K562 (cell line): ENCODE measurements around the gene SLC35D2. TPM values are rescaled to one million over a fixed set of nuclear protein-coding genes. Genes with fewer than 3 reads are reported as not detected.
"Not testable (repeated sequence)": the region's sequence is repeated elsewhere in the genome, so short reads cannot be mapped to it uniquely, and the experiment has no call there.

Source experiments
- ATAC-seq: fragments of 200-7000 bp; cut with Tn5 transposase; 3 replicates; pipeline ENCODE4 v1.9.1; 2020; ENCODE audit warnings: moderate library complexity
- BruUV-seq: library from RNA; stranded (reverse); fragments of 400-500 nt; replicated peaks from 2 replicates; lab custom pipeline; 2021; lab: Mats Ljungman, UMichigan
- CTCF ChIA-PET: fragments of 300-600 bp; formaldehyde crosslinking; extraction: SDS; loops from one replicate; lab custom pipeline; 2021; ENCODE audit warnings: low intra/inter-chr PET ratio; lab: Yijun Ruan, JAX
- POLR2A ChIA-PET: fragments of 300-600, 350-650 bp; sonication (Branson Sonifier 250); formaldehyde crosslinking; extraction: SDS; loops from one replicate; lab custom pipeline; 2021; ENCODE audit warnings: antibody characterized with exemption, inconsistent platforms; lab: Yijun Ruan, JAX
- DNase-seq, 4 experiments: peaks; one replicate each; pipeline versions ENCODE4 v3.0.0 to v3.0.0-alpha.2; 2011 to 2018; ENCODE audit warnings: low spot score in 3 of 4, mixed read lengths in 3 of 4; ENCODE audit errors: extremely low read depth in 1 of 4
- FAIRE-seq: peaks from 2 replicates; lab custom pipeline; 2011; peaks lifted over from hg19 to GRCh38; lab: Jason Lieb, UNC
- H2AFZ ChIP-seq: 2 replicates; pipeline ENCODE4 v1.6.0; 2011; ENCODE audit warnings: low read depth, low read length, control low read depth, inconsistent platforms
- H3K27ac ChIP-seq: fragments of 200-600 bp; 3 replicates; pipeline ENCODE4 v1.8.0; 2011; ENCODE audit warnings: low read depth, mild to moderate bottlenecking, control low read depth, inconsistent platforms, low read length, moderate library complexity, mixed read lengths; ENCODE audit errors: extremely low read depth
- H3K27me3 ChIP-seq, 2 experiments: fragments of 300-600 bp in 1 of 2; 2 replicates in 1 of 2; 3 replicates in 1 of 2; pipeline versions ENCODE4 v1.6.0 to v1.8.0; 2011; ENCODE audit warnings: inconsistent platforms in 2 of 2, low read length in 2 of 2, mild to moderate bottlenecking in 1 of 2, mixed read lengths in 1 of 2, moderate library complexity in 1 of 2; ENCODE audit not compliant: control insufficient read depth in 2 of 2, insufficient read depth in 2 of 2
- H3K36me3 ChIP-seq: fragments of 300-600 bp; 3 replicates; pipeline ENCODE4 v1.8.0; 2011; ENCODE audit warnings: mild to moderate bottlenecking, low read length, inconsistent platforms; ENCODE audit not compliant: control insufficient read depth, insufficient read depth
- H3K4me1 ChIP-seq, 2 experiments: fragments of 200-600 bp in 1 of 2; replicated peaks in 1 of 2; 2 replicates in 1 of 2; 3 replicates in 1 of 2; pipeline versions ENCODE4 v1.5.1 to v1.8.0; 2011; ENCODE audit warnings: inconsistent platforms in 2 of 2, low read length in 2 of 2, mild to moderate bottlenecking in 1 of 2, mixed read lengths in 1 of 2, moderate library complexity in 1 of 2; ENCODE audit not compliant: control insufficient read depth in 2 of 2, insufficient read depth in 2 of 2
- H3K4me2 ChIP-seq: 2 replicates; pipeline ENCODE4 v1.6.1; 2011; ENCODE audit warnings: low read length, control low read depth, inconsistent platforms, mixed read lengths; ENCODE audit not compliant: insufficient read depth
- H3K4me3 ChIP-seq: fragments of 200-600 bp; sonication (generic), shearing (Covaris generic); 2 replicates; pipeline ENCODE4 v1.5.1; 2016; ENCODE audit warnings: control low read depth, inconsistent platforms
- H3K79me2 ChIP-seq: fragments of 200-600 bp; 3 replicates; pipeline ENCODE4 v1.8.0; 2011; ENCODE audit warnings: low read length, inconsistent platforms; ENCODE audit not compliant: control insufficient read depth, insufficient read depth
- H3K9ac ChIP-seq, 2 experiments: 2 replicates each; pipeline versions ENCODE4 v1.6.0 to v1.6.1; 2011; ENCODE audit warnings: low read depth in 2 of 2, low read length in 2 of 2, control low read depth in 1 of 2, inconsistent platforms in 1 of 2, mild to moderate bottlenecking in 1 of 2, mixed read lengths in 1 of 2; ENCODE audit not compliant: insufficient read depth in 1 of 2
- H3K9me1 ChIP-seq: one replicate; pipeline ENCODE4 v1.6.0; 2011; ENCODE audit warnings: inconsistent platforms, mild to moderate bottlenecking, low read length, moderate library complexity; ENCODE audit not compliant: control insufficient read depth, insufficient read depth
- H3K9me3 ChIP-seq: replicated peaks from 2 replicates; pipeline ENCODE4 v1.5.1; 2011; ENCODE audit warnings: low read depth, low read length, inconsistent platforms; ENCODE audit not compliant: control insufficient read depth, insufficient read depth
- H4K20me1 ChIP-seq: replicated peaks from 2 replicates; pipeline ENCODE4 v1.6.1; 2011; ENCODE audit warnings: low read length, inconsistent platforms, mixed read lengths; ENCODE audit not compliant: control insufficient read depth, insufficient read depth
- ID3 ChIP-seq, 2 experiments: fragments of 250-450 bp in 1 of 2; fragments of 450-650 bp in 1 of 2; sonication (Bioruptor Pico) in 1 of 2; IDR thresholded peaks; 2 replicates each; pipeline versions ENCODE4 v1.6.1 to v1.8.0; 2016 to 2021; ENCODE audit warnings: mild to moderate bottlenecking in 2 of 2, moderate library complexity in 2 of 2, missing compliant biosample characterization in 1 of 2, missing genetic modification characterization in 1 of 2
- PRMT5 ChIP-seq: sonication (generic); formaldehyde crosslinking; IDR thresholded peaks from 2 replicates; pipeline ENCODE4 v1.5.0; 2020; ENCODE audit warnings: missing genetic modification reagents
- PTTG1 ChIP-seq: fragments of 450-650 bp; IDR thresholded peaks from 2 replicates; pipeline ENCODE4 v1.6.1; 2016; ENCODE audit warnings: low read depth, mild to moderate bottlenecking, missing genetic modification characterization, missing compliant biosample characterization
- PYGO2 ChIP-seq: fragments of 450-650 bp; IDR thresholded peaks from 2 replicates; pipeline ENCODE4 v1.6.1; 2016; ENCODE audit warnings: mild to moderate bottlenecking, missing genetic modification characterization, moderate library complexity, missing compliant biosample characterization
- RUNX1 ChIP-seq: sonication (generic); IDR thresholded peaks from 2 replicates; pipeline ENCODE4 v1.6.1; 2016; ENCODE audit warnings: antibody characterized with exemption, low read depth
- TRIM28 ChIP-seq: fragments of 450-650 bp; IDR thresholded peaks from 2 replicates; pipeline ENCODE4 v1.6.1; 2017
- ZFP91 ChIP-seq: sonication (generic); formaldehyde crosslinking; IDR thresholded peaks from 2 replicates; pipeline ENCODE4 v1.8.0; 2022; ENCODE audit warnings: mild to moderate bottlenecking, missing genetic modification reagents
- ZNF121 ChIP-seq: sonication (generic); formaldehyde crosslinking; conservative IDR thresholded peaks from 2 replicates; pipeline ENCODE4 v1.8.0; 2022; ENCODE audit warnings: missing genetic modification reagents
- ZNF551 ChIP-seq: fragments of 250-450 bp; sonication (Bioruptor Pico); IDR thresholded peaks from 2 replicates; pipeline ENCODE4 v1.5.0; 2021; ENCODE audit warnings: mild to moderate bottlenecking, moderate library complexity
- WGBS: fragments of 100-300 bp; shearing (Covaris generic); methylation state at CpG from one replicate; pipeline ENCODE4 v1.1.6; 2016; ENCODE audit warnings: low coverage, mixed read lengths; ENCODE audit not compliant: insufficient coverage; ENCODE audit errors: missing lambda C conversion rate; 5-methylcytosine and 5-hydroxymethylcytosine counted together
- in situ Hi-C: fragments of 300-500 bp; cut with MboI; formaldehyde crosslinking; loops from 4 replicates; pipeline ENCODE4 v1.15.0; 2018; ENCODE audit warnings: inconsistent platforms, mixed read lengths
- intact Hi-C: fragments of 100-400 bp; cut with micrococcal nuclease; formaldehyde crosslinking; loops from 2 replicates; pipeline ENCODE4 v1.14.2; 2022
- polyA plus RNA-seq, 8 experiments: library from polyadenylated mRNA; depleted of rRNA in 4 of 8; stranded (reverse) in 5 of 8; unstranded in 3 of 8; fragments of >200 nt; fragmentation: Nextera tagmentation in 2 of 8; fragmentation: Illumina TruSeq in 1 of 8; extraction: Ambion mirVana in 2 of 8; extraction: Trizol in 1 of 8; gene quantifications; 2 replicates each; pipeline versions ENCODE4 v1.2.1 to v1.2.3, GENCODE V29; 2011 to 2014; ENCODE audit warnings: inconsistent platforms in 1 of 8, missing spikeins in 1 of 8
- total RNA-seq, 7 experiments: library from RNA; depleted of rRNA in 6 of 7; stranded (reverse); fragments of >200 nt in 6 of 7; fragmentation: Illumina TruSeq in 2 of 7; extraction: Trizol in 2 of 7; gene quantifications; 2 replicates each; pipeline versions ENCODE4 v1.2.1 to v1.2.3, GENCODE V29; 2011 to 2021; ENCODE audit warnings: low replicate concordance in 1 of 7
- TF ChIP-seq, protein P1 (sequence below): fragments of 250-450 bp; sonication (Bioruptor Pico); IDR thresholded peaks from 2 replicates; pipeline ENCODE4 v1.5.0; 2020; ENCODE audit warnings: mild to moderate bottlenecking
- TF ChIP-seq, protein P2 (sequence below): sonication (generic); formaldehyde crosslinking; IDR thresholded peaks from 2 replicates; pipeline ENCODE4 v1.8.0; 2022; ENCODE audit warnings: missing genetic modification reagents, mild to moderate bottlenecking, borderline replicate concordance

Gene SLC35D2
- total and polyA plus RNA-seq, 9 of the 15 experiments (the other 6 are each of a cell fraction or from before 2014, with no cell fraction given), result 2.9 to 14.9 (median 11.7) TPM

- POLR2A ChIA-PET, result interaction anchor here (0.6 kb wide), 1 partner anchor 14 kb away, joined by 3 read pairs; no protein-coding TSS in a partner anchor
- H3K79me2 ChIP-seq, FAIRE-seq, H3K36me3 ChIP-seq, H3K27ac ChIP-seq, H3K4me1 ChIP-seq, H3K4me2 ChIP-seq, H3K27me3 ChIP-seq, CTCF ChIA-PET, H4K20me1 ChIP-seq, ATAC-seq, DNase-seq, H3K9me3 ChIP-seq, BruUV-seq, H3K9ac ChIP-seq, H2AFZ ChIP-seq, H3K9me1 ChIP-seq, in situ Hi-C loops, H3K4me3 ChIP-seq: not testable (repeated sequence)
- WGBS, result 25% methylated on average over 3 of the region's 3 CpGs
- TF ChIP-seq ZNF121 (CRISPR knock-in tag), result peak; percentile 93
- intact Hi-C loops, result loop anchor here (10.0 kb wide), 2 partner anchors 93 to 123 kb away; partner anchors contain the start of gene ZNF367
Measured at GRCh38 chr9:96322210-96322609, 61.3 kb downstream of the SLC35D2 start.

DNA sequence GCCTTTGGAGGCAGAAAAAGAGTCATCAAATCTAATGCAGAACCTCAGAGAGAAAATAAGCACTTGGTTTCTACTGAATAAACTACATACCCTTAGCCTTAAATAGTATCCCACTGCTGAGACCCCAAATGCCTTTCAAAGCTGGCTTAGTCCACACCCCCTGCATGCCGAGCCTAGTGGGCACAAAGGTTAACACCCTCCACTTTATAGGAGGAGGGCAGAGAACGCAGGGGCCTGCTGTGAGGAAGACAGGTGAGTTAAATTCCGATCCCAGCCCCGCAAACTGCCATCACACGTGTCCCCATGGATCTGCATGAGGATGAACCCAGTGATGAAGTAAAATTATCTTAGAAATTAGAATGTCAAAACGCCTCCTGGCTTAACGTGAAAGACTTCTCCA is 62.0 kb downstream of the SLC35D2 start:
- intact Hi-C loops, result loop anchor here (10.0 kb wide), 2 partner anchors 93 to 123 kb away; partner anchors contain the start of gene ZNF367
- no peak for FAIRE-seq
- TF ChIP-seq ZFP91 (CRISPR knock-in tag), result no peak
- no peak for TF ChIP-seq RUNX1
- TF ChIP-seq, protein P1, sequence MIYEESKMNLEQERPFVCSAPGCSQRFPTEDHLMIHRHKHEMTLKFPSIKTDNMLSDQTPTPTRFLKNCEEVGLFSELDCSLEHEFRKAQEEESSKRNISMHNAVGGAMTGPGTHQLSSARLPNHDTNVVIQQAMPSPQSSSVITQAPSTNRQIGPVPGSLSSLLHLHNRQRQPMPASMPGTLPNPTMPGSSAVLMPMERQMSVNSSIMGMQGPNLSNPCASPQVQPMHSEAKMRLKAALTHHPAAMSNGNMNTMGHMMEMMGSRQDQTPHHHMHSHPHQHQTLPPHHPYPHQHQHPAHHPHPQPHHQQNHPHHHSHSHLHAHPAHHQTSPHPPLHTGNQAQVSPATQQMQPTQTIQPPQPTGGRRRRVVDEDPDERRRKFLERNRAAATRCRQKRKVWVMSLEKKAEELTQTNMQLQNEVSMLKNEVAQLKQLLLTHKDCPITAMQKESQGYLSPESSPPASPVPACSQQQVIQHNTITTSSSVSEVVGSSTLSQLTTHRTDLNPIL (CRISPR knock-in tag), result no peak
- TF ChIP-seq TRIM28, result no peak
- TF ChIP-seq ID3 (CRISPR knock-in tag; IDR thresholded peaks at IDR 0.05), result no peak
- TF ChIP-seq ID3 (tag; IDR thresholded peaks at IDR 0.05), result no peak
- no peak for TF ChIP-seq PRMT5 (CRISPR knock-in tag)
- TF ChIP-seq PYGO2 (tag), result no peak
- no peak for TF ChIP-seq ZNF551 (CRISPR knock-in tag)
- TF ChIP-seq, protein P2, sequence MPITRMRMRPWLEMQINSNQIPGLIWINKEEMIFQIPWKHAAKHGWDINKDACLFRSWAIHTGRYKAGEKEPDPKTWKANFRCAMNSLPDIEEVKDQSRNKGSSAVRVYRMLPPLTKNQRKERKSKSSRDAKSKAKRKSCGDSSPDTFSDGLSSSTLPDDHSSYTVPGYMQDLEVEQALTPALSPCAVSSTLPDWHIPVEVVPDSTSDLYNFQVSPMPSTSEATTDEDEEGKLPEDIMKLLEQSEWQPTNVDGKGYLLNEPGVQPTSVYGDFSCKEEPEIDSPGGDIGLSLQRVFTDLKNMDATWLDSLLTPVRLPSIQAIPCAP (CRISPR knock-in tag), result no peak
- no peak for TF ChIP-seq PTTG1 (tag)

More for the DNA sequence above, 62.0 kb downstream of the SLC35D2 start:
- ATAC-seq (no peak), DNase-seq (no peak)
- Histone ChIP-seq H3K4me3 (no peak overlapping the region), H3K27me3 (peaks cover 0 to 7% of the 10 kb centered on the region in 2 experiments; a peak in 1 of 5 replicates), H3K36me3 (no peaks in the 10 kb centered on the region), H3K4me2 (no peak overlapping the region), H3K79me2 (no peaks in the 10 kb centered on the region), H3K9ac (no peak overlapping the region), H2AFZ (no peak overlapping the region), H4K20me1 (no peaks in the 10 kb centered on the region), H3K4me1 (no peaks in the 10 kb centered on the region), H3K9me1 (no peaks in the 10 kb centered on the region), H3K27ac (no peak overlapping the region), H3K9me3 (no peaks in the 10 kb centered on the region)
- ChIA-PET CTCF (no interaction called here), POLR2A (no interaction called here)
- BruUV-seq, result no TSS peak
- 28% methylated on average over 7 of the region's 7 CpGs for WGBS
- in situ Hi-C loops, result no loop called here
